Naive thymus-derived CD8-positive, alpha-beta T cell (primary cell): ENCODE measurements around the gene MYL11. TPM values are rescaled to one million over a fixed set of nuclear protein-coding genes. Genes with fewer than 3 reads are reported as not detected.

ENCODE experiments used
- ATAC-seq, 2 donors: fragments of 150-1000 bp; cut with Tn5 transposase in 1 of 2; sonication (Bioruptor Pico), chemical (Tn5 transposase) in 1 of 2; 1 replicate in 1 of 2; 2 replicates in 1 of 2; pipeline ENCODE4 v1.10.0; 2021; ENCODE audit warnings: mild to moderate bottlenecking in 2 of 2, moderate library complexity in 2 of 2
- POLR2A ChIA-PET: fragments of 350-600 bp; sonication (Branson Sonifier 250); formaldehyde crosslinking; loops from one replicate; lab custom pipeline; 2021; ENCODE audit warnings: antibody characterized with exemption; lab: Charles Lee
- DNase-seq, 10 donors: peaks; one replicate each; pipeline versions ENCODE4 v3.0.0 to v3.0.0-alpha.2; 2020 to 2022
- H3K27ac Mint-ChIP-seq, 10 donors: one replicate each; pipeline ENCODE4 v1.8.0; 2020 to 2022; ENCODE audit warnings: mild to moderate bottlenecking in 10 of 10, mixed read lengths in 10 of 10, moderate library complexity in 4 of 10, inconsistent platforms in 1 of 10
- H3K27me3 Mint-ChIP-seq, 5 donors: one replicate each; pipeline ENCODE4 v1.8.0; 2021 to 2022; ENCODE audit warnings: mixed read lengths in 5 of 5
- H3K36me3 Mint-ChIP-seq, 3 donors: one replicate each; pipeline ENCODE4 v1.8.0; 2020 to 2022; ENCODE audit warnings: mixed read lengths in 3 of 3, mild to moderate bottlenecking in 2 of 3, inconsistent platforms in 1 of 3
- H3K4me1 Mint-ChIP-seq, 4 donors: one replicate each; pipeline ENCODE4 v1.8.0; 2021 to 2022; ENCODE audit warnings: mixed read lengths in 4 of 4
- H3K4me3 Mint-ChIP-seq, 10 donors: one replicate each; pipeline ENCODE4 v1.8.0; 2020 to 2022; ENCODE audit warnings: mild to moderate bottlenecking in 10 of 10, mixed read lengths in 10 of 10, moderate library complexity in 6 of 10, inconsistent platforms in 1 of 10
- H3K9me3 Mint-ChIP-seq, 9 donors: one replicate each; pipeline ENCODE4 v1.8.0; 2020 to 2022; ENCODE audit warnings: mixed read lengths in 9 of 9, mild to moderate bottlenecking in 3 of 9, inconsistent platforms in 1 of 9, moderate library complexity in 1 of 9
- polyA plus RNA-seq, 3 donors: library from polyadenylated mRNA; unstranded; fragments of 300-500 nt; fragmentation: Illumina TruSeq; gene quantifications; one replicate each; pipeline ENCODE4 v1.2.3, GENCODE V29; 2021
- total RNA-seq, 8 experiments: library from RNA in 2 of 8; stranded (reverse) in 2 of 8; gene quantifications; one replicate each; pipeline ENCODE4 v1.2.3 and lab custom pipeline; 2021 to 2026

MYL11 gene
- total and polyA plus RNA-seq, 5 experiments from 2014 or later = 1.1 to 4.2 (median 1.9) TPM; not detected in 2

- H3K27me3 Mint-ChIP-seq = peaks cover 0 to 3% (median 0%) of the 10 kb centered on the region in 5 donors
- no peak for ATAC-seq
- peaks cover 0 to 13% (median 0%) of the 10 kb centered on the region in 3 donors for H3K36me3 Mint-ChIP-seq
Measured at GRCh38 chr16:30401768-30402425, 27.3 kb downstream of the MYL11 start.

DNA sequence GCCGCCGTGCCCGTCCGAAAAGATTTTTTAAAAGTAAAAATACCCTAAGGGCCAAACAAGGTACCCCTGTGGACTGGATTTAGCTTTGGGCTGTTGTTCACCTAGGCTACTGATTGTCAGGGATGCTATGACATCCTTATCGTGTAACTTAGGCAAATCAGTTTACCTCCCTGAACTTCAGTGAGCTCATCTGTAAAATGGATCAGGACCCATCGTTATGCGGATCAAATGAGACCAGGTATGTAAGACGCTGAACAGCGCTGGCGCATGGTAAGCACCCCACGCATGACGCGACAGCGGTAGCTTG lies 32.1 kb downstream of the MYL11 start:
- Mint-ChIP-seq H3K4me3 (peak overlapping the region; percentile 88 to 100 (median 97)), H3K9me3 (no peaks in the 10 kb centered on the region), H3K4me1 (peaks cover 15 to 31% (median 27%) of the 10 kb centered on the region in 4 donors), H3K27ac (peak overlapping the region; percentile 82 to 96 (median 95)), H3K27me3 (peaks cover 0 to 3% (median 0%) of the 10 kb centered on the region in 5 donors), H3K36me3 (peaks cover 0 to 6% (median 0%) of the 10 kb centered on the region in 3 donors)
- no peak for DNase-seq
- peak; percentile 43 to 56 for ATAC-seq
- POLR2A ChIA-PET = interaction anchor here (0.6 to 7.1 kb wide), 24 partner anchors 8 to 341 kb away, joined by 3 to 166 read pairs (median 4); partner anchors contain the start of genes ALDOA, CORO1A, DCTPP1 and ITGAL

More at GRCh38 chr16:30401768-30402425, 27.3 kb downstream of the MYL11 start:
- H3K9me3 Mint-ChIP-seq = no peaks in the 10 kb centered on the region
- peak overlapping the region in 2 of 10 donors; percentile 74 to 75 for H3K27ac Mint-ChIP-seq
- H3K4me3 Mint-ChIP-seq = peak overlapping the region; percentile 61 to 96 (median 82)
- no peak for DNase-seq
- POLR2A ChIA-PET = interaction anchor here (0.5 to 1.9 kb wide), 6 partner anchors 10 to 758 kb away, joined by 3 to 5 read pairs (median 4); partner anchors contain the start of genes CD2BP2 and TBX6
- H3K4me1 Mint-ChIP-seq = peaks cover 13 to 44% (median 41%) of the 10 kb centered on the region in 4 donors

DNA sequence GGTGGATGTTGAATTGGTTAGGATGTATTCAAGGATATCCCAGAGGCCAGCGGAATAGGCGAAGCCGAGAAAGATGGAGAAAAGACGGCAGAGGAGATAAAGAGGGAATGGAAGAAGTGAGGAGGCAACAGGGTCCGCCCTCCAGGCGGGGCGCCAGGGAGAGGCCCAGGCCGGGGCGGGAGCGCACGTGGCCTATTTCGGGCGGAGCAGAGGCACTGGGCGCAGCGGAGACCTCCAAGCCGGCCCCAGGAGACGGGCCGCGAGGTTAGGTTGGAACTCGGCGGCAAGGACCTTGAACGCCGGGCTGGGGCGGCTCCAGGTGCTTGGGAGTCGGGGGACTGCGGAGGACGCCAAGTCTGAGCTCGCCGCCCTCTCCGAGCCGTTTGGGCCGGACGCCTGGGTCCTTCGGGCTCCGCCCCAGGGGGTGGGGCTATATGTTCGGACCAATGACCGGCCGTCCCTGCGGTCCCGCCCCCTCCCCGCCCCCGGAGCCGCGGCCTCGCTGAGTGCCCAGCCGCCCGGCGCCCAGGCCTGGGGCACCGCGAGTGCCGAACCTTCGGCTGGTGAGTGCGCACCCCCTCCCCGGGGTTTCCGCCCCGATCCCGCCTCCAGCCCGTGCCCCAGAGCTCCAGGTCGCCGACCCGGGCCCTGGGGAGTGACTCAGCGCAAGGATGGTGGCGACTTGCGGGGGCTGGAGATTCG lies 32.7 kb downstream of the MYL11 start, which contains the start of gene ZNF771:
TSS of gene ZNF771 (plus strand) at position 505 of the 702 bp plus-strand sequence. CDS start 448 bp downstream, outside the sequence.
- Mint-ChIP-seq H3K27ac (peak within 1 kb of the TSS; percentile 82 to 96 (median 95)), H3K9me3 (no peaks in the 10 kb centered on the region), H3K4me1 (peaks cover 18 to 36% (median 29%) of the 10 kb centered on the region in 4 donors), H3K4me3 (peak within 1 kb of the TSS; percentile 88 to 100 (median 97)), H3K27me3 (peaks cover 0 to 3% (median 0%) of the 10 kb centered on the region in 5 donors), H3K36me3 (peaks cover 0 to 11% (median 0%) of the 10 kb centered on the region in 3 donors)
- POLR2A ChIA-PET = interaction anchor here (0.6 to 7.1 kb wide), 27 partner anchors 8 to 342 kb away, joined by 3 to 166 read pairs (median 4); partner anchors contain the start of genes ALDOA, CORO1A, DCTPP1 and ITGAL
- peak; percentile 81 to 87 for ATAC-seq
- peak; percentile 65 to 92 (median 80) for DNase-seq

DNA sequence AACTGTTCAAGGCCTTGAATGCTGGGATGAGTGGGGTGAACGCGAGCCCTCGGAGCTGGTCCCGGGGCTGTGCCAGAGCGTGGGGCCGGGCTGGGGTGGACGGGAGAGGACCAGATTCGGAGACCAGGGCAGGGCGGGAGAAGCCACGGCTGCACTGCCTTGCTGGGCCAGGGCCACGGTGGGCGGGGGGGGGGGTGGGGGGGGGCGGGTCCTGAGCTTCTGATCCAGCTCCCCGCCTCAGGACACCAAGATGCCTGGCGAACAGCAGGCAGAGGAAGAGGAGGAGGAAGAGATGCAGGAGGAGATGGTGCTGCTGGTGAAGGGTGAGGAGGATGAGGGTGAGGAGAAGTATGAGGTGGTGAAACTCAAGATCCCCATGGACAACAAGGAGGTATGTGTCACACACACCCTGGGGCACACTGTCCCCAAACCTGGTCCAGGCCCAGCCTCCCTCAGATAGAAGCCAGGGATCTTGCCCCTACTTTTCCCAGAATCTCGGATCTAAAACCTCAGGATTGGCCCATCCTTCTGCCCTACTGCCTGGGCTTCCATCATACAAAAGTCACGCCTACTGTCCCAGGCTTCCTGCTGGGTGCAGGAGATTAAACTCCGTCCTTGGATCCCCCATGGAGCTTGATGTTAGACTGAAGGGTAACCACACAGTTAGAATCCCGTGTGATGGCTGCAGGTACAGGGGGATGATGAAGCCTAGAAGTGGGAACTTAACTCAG lies 33.4 kb downstream of the MYL11 start:
- DNase-seq (no peak), ATAC-seq (no peak)
- POLR2A ChIA-PET = interaction anchor here (0.6 to 7.1 kb wide), 24 partner anchors 9 to 342 kb away, joined by 3 to 166 read pairs (median 4); partner anchors contain the start of genes ALDOA, CD2BP2, CORO1A and DCTPP1
- Mint-ChIP-seq H3K27ac (peak overlapping the region in 8 of 10 donors; percentile 39 to 90 (median 64)), H3K4me3 (peak overlapping the region; percentile 67 to 97 (median 76)), H3K27me3 (peaks cover 0 to 3% (median 0%) of the 10 kb centered on the region in 5 donors), H3K9me3 (no peaks in the 10 kb centered on the region), H3K36me3 (peaks cover 0 to 14% (median 0%) of the 10 kb centered on the region in 3 donors), H3K4me1 (peaks cover 18 to 36% (median 30%) of the 10 kb centered on the region in 4 donors)

DNA sequence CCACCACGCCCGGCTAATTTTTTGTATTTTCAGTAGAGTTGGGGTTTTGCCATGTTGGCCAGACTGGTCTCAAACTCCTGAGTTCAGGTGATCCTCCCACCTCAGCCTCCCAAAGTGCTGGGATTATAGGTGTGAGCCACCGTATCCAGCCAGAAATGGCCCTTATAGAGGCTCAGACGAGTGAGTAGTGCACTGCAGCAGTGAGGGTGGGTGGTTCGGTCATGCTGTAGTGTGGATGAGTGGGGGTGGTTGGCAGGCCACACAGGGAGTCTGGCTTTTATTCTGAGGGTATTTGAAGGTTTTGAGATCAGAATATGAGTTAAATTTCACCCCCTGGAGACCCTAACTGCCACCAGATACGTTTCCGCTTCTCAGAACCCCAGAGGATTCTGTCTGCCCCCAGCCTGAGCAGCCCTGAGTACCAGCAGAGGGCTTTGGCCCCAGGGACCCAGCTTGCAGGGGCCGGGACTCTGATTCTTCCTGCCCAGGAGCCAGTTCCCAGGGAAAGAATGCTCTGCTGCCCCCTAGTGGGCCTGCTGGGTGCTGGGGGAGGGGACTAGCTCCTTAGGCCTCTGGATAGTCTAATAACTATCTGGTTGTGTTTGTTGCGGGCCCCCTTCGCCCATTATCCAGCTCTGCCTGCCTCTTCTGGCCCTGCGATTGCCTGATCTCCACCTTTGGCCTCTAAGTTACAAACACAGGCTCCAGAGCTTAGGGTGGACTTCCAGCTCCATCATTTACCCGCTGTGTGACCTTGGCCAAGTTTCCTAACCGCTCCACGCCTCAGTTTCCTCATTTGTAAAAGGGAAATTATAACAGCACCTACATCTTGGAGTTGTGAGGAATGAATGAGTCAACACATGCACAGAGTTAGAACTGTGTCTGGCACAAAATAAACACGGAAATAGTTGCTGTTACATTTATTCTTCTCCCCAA lies 34.8 kb downstream of the MYL11 start:
- POLR2A ChIA-PET = interaction anchor here (0.6 to 7.1 kb wide), 16 partner anchors 8 to 1259 kb away, joined by 3 to 166 read pairs (median 4); partner anchors contain the start of genes ALDOA, CD2BP2, MYL11 and SEPTIN1
- H3K27ac Mint-ChIP-seq = peak overlapping the region in 9 of 10 donors; percentile 27 to 80 (median 62)
- H3K9me3 Mint-ChIP-seq = no peaks in the 10 kb centered on the region
- DNase-seq = peak; percentile 81 to 95 (median 92)
- peaks cover 0 to 20% (median 0%) of the 10 kb centered on the region in 3 donors for H3K36me3 Mint-ChIP-seq
- peak overlapping the region; percentile 33 to 90 (median 57) for H3K4me3 Mint-ChIP-seq
- peak; percentile 53 to 71 for ATAC-seq
- peaks cover 18 to 36% (median 30%) of the 10 kb centered on the region in 4 donors for H3K4me1 Mint-ChIP-seq
- no peaks in the 10 kb centered on the region for H3K27me3 Mint-ChIP-seq

GRCh38 chr16:30413112-30413806 lies 38.7 kb downstream of the MYL11 start:
- H3K27me3 Mint-ChIP-seq = no peaks in the 10 kb centered on the region
- DNase-seq = no peak
- ATAC-seq = no peak
- H3K27ac Mint-ChIP-seq = peak overlapping the region in 1 of 10 donors; percentile 11
- POLR2A ChIA-PET = interaction anchor here (0.7 to 7.1 kb wide), 3 partner anchors 30 to 307 kb away, joined by 3 to 166 read pairs (median 3); partner anchors contain the start of gene SEPTIN1
- H3K4me3 Mint-ChIP-seq = no peak overlapping the region
- peaks cover 0 to 22% (median 0%) of the 10 kb centered on the region in 3 donors for H3K36me3 Mint-ChIP-seq
- peaks cover 20 to 34% (median 28%) of the 10 kb centered on the region in 4 donors for H3K4me1 Mint-ChIP-seq
- H3K9me3 Mint-ChIP-seq = no peaks in the 10 kb centered on the region

- no peak for DNase-seq
Measured at GRCh38 chr16:30414159-30414558, 39.6 kb downstream of the MYL11 start.

DNA sequence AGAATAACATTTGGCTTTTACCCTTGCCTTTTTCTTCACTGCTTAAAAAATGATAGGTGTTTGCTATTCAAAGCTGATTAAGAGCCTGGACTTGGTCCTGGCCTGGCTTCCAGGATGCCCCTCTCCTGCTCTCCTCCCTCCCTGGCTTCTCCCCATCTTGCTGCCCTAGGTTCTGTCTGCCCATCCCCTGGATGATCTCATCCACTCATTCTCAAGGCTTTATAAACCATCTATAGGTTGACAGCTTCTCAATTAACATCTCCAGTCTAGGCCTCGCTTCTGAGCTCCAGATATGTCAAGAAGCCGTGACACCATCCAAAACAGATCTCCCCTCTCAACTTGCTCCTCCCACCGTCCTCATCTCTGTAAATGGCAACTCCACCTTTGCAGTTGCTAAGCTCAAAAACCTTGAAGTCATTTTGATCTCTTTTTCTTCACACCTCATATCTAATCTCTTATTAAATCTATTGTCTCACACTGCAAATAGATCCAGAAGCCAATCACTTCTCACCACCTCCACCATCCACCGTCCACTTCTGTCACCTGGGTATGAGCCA lies 41.5 kb downstream of the MYL11 start:
- DNase-seq (no peak), ATAC-seq (no peak)
- Mint-ChIP-seq H3K4me3 (peak overlapping the region in 8 of 10 donors; percentile 2 to 62 (median 9)), H3K27me3 (no peaks in the 10 kb centered on the region), H3K27ac (peak overlapping the region in 7 of 10 donors; percentile 14 to 81 (median 51)), H3K36me3 (peaks cover 0 to 29% (median 4%) of the 10 kb centered on the region in 3 donors), H3K4me1 (peaks cover 11 to 20% (median 15%) of the 10 kb centered on the region in 4 donors), H3K9me3 (no peaks in the 10 kb centered on the region)
- POLR2A ChIA-PET = interaction anchor here (0.8 to 5.0 kb wide), 7 partner anchors 9 to 350 kb away, joined by 3 to 75 read pairs (median 3); partner anchors contain the start of genes ALDOA, CORO1A, DCTPP1 and ZNF771

More at GRCh38 chr16:30414159-30414558, 39.6 kb downstream of the MYL11 start:
- H3K4me3 Mint-ChIP-seq = no peak overlapping the region
- peaks cover 0 to 22% (median 0%) of the 10 kb centered on the region in 3 donors for H3K36me3 Mint-ChIP-seq
- POLR2A ChIA-PET = interaction anchor here (1.1 to 1.6 kb wide), 2 partner anchors 31 to 349 kb away, joined by 3 to 4 read pairs; partner anchors contain the start of gene ALDOA
- no peak for ATAC-seq
- H3K27ac Mint-ChIP-seq = no peak overlapping the region
- no peaks in the 10 kb centered on the region for H3K27me3 Mint-ChIP-seq
- H3K4me1 Mint-ChIP-seq = peaks cover 15 to 28% (median 23%) of the 10 kb centered on the region in 4 donors
- H3K9me3 Mint-ChIP-seq = no peaks in the 10 kb centered on the region

- peaks cover 0 to 28% (median 4%) of the 10 kb centered on the region in 3 donors for H3K36me3 Mint-ChIP-seq
- DNase-seq (no peak), ATAC-seq (no peak)
- POLR2A ChIA-PET = interaction anchor here (0.7 to 5.0 kb wide), 40 partner anchors 9 to 763 kb away, joined by 3 to 75 read pairs (median 5); partner anchors contain the start of genes CORO1A, DCTPP1, FUS and ITGAL
- H3K27me3 Mint-ChIP-seq = no peaks in the 10 kb centered on the region
- H3K27ac Mint-ChIP-seq = peak overlapping the region; percentile 14 to 86 (median 52)
- peaks cover 11 to 21% (median 14%) of the 10 kb centered on the region in 4 donors for H3K4me1 Mint-ChIP-seq
- H3K9me3 Mint-ChIP-seq = no peaks in the 10 kb centered on the region
- H3K4me3 Mint-ChIP-seq = peak overlapping the region; percentile 54 to 83 (median 65)
Measured at GRCh38 chr16:30416624-30417528, 42.3 kb downstream of the MYL11 start.
